Measurements from ENCODE around the gene FBXO5. TPM values are rescaled to one million over a fixed set of nuclear protein-coding genes. Genes with fewer than 3 reads are reported as not detected.

FBXO5 gene
- total RNA-seq, 4 donors from 2014 or later: 2.6 to 7.2 (median 4.8) TPM

DNA sequence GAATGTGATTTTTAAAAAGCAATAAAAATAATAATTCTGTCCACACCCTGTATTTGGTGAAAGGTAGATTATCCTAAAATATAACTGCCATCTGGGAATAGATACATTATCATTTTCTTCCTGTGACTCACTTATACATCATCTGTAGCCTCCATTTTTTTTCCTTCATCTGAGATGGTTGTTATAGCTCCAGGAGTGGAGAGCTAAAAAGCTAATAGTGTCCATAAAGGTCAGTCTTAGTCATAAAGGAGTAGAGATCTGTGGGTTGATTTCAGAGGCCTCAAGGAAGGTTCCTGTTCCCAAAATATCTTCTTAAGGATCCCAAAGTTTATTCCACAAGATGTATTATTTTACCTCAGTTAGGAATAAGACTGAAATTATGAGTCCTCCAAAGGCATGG is 41.1 kb downstream of the FBXO5 start:
- ATAC-seq (ENCODE audit: low FRiP score): no peak
- TF ChIP-seq, protein P1, sequence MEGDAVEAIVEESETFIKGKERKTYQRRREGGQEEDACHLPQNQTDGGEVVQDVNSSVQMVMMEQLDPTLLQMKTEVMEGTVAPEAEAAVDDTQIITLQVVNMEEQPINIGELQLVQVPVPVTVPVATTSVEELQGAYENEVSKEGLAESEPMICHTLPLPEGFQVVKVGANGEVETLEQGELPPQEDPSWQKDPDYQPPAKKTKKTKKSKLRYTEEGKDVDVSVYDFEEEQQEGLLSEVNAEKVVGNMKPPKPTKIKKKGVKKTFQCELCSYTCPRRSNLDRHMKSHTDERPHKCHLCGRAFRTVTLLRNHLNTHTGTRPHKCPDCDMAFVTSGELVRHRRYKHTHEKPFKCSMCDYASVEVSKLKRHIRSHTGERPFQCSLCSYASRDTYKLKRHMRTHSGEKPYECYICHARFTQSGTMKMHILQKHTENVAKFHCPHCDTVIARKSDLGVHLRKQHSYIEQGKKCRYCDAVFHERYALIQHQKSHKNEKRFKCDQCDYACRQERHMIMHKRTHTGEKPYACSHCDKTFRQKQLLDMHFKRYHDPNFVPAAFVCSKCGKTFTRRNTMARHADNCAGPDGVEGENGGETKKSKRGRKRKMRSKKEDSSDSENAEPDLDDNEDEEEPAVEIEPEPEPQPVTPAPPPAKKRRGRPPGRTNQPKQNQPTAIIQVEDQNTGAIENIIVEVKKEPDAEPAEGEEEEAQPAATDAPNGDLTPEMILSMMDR (IDR thresholded peaks at IDR 0.05): no peak
- no peak for DNase-seq (ENCODE audit: low spot score)

DNA sequence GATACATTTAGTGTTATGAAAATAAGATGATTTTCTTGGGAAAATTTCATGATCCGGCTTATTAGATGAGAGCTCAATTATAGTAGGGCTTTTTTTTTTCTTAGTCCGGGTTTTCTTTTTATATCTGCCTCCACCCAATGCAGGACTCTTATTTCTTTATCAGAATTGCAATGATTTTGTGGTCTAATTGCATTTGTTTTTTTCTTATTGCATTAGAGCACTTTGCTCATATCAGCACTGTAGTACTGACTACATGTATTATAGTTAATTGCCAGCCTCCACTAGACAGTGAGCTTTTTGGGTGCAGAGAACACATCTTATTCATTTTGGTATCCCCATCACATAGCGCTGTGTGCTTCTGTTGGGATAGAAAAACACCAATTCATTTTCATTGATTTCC is 50.0 kb downstream of the FBXO5 start:
- ATAC-seq (ENCODE audit: low FRiP score): no peak
- TF ChIP-seq, protein P1 (IDR thresholded peaks at IDR 0.05): no peak
- no peak for DNase-seq (ENCODE audit: low spot score)

DNA sequence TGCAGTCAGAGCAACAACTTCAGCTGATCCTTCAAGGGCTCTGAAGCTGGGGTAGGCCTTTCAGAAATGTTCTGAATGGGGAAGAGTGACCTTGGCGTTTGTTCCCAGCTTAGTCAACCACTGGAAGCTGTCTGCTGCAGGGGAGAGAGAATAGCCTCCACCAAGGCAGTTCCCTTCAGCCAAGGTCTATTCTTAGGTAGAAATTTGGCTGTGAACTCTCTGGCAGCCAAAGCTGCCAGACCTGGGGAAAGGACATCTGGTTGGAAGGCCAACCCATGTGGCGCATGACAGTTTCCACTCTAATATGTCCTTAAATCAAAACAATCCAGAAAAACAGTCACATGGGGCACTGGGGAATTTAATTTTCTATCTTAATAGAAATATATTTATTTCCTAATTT is 60.1 kb downstream of the FBXO5 start:
- TF ChIP-seq, protein P1 (IDR thresholded peaks at IDR 0.05): no peak
- DNase-seq (ENCODE audit: low spot score): no peak
- ATAC-seq (ENCODE audit: low FRiP score): no peak

Small RNA genes lying within 50 kb of the gene (small RNA-seq; reads per million reads assigned to genes)
- gene AL080276.1: not detected

Other genes starting within 250 kb of the FBXO5 start
- 1 to 10 TPM in 1 of 4 donors, under 1 TPM in 2, not detected in 1; 0.31 to 6.6 (median 0.48) TPM for gene VIP, start 232.2 kb downstream of the FBXO5 start, total RNA-seq
- 10 to 100 TPM; 18.0 to 30.9 (median 22.5) TPM for gene MTRF1L, start 19.7 kb upstream of the FBXO5 start, total RNA-seq
- 1 to 10 TPM in 3 of 4 donors, under 1 TPM in 1; 0.47 to 7.4 (median 3.0) TPM for gene RGS17, start 148.2 kb upstream of the FBXO5 start, total RNA-seq

All from omental fat pad (tissue), 4 donors.